Neural progenitor cell (in vitro differentiated cells): Measurements from ENCODE around the gene AANAT.

Experiments
- EZH2 ChIP-seq: fragments of 200-600 bp; sonication (generic); IDR thresholded peaks from 2 replicates; pipeline ENCODE4 v1.6.1; 2017; ENCODE audit warnings: antibody characterized with exemption, mild to moderate bottlenecking, moderate library complexity
- EZH2phosphoT487 ChIP-seq: fragments of 200-600 bp; sonication (generic); IDR thresholded peaks from 2 replicates; pipeline ENCODE4 v1.6.1; 2017; ENCODE audit warnings: antibody characterized with exemption
- TF ChIP-seq, protein P1 (sequence below): fragments of 200-600 bp; sonication (generic); IDR thresholded peaks from 2 replicates; pipeline ENCODE4 v1.5.1; 2017; ENCODE audit warnings: antibody characterized with exemption, mild to moderate bottlenecking

DNA sequence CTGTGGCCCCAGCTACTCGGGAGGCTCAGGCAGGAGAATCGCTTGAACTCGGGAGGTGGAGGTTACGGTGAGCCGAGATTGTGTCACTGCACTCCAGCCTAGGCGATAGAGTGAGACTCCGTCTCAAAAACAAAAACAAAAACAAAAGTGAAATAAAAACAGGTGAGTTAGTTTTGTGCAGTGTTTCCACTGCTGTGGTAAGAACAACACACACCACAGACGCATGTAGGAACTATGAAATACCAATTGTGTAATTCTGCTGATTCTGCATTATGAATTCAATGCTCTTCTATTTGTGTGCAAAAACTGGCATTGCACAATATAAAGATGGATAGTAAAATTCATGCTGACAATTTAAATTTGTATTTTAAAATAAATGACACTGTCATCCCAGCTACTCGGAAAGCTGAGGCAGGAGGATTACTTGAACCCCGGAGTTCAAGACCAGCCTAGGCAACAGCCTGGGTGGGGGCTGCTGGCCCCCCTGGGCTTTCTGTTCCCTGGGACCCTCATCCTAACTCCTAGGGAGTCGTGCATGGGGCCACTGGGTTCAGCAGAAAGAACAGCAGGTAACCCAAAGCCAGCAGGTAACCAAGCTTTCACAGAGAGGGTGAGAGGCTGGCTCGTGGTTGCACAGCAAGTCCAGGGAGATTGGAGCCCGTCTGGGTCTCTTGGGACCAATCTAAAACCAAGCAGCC, 44.4 kb downstream of the AANAT start:
- no peak for TF ChIP-seq EZH2
- TF ChIP-seq, protein P1, sequence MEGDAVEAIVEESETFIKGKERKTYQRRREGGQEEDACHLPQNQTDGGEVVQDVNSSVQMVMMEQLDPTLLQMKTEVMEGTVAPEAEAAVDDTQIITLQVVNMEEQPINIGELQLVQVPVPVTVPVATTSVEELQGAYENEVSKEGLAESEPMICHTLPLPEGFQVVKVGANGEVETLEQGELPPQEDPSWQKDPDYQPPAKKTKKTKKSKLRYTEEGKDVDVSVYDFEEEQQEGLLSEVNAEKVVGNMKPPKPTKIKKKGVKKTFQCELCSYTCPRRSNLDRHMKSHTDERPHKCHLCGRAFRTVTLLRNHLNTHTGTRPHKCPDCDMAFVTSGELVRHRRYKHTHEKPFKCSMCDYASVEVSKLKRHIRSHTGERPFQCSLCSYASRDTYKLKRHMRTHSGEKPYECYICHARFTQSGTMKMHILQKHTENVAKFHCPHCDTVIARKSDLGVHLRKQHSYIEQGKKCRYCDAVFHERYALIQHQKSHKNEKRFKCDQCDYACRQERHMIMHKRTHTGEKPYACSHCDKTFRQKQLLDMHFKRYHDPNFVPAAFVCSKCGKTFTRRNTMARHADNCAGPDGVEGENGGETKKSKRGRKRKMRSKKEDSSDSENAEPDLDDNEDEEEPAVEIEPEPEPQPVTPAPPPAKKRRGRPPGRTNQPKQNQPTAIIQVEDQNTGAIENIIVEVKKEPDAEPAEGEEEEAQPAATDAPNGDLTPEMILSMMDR, result no peak
- no peak for TF ChIP-seq EZH2phosphoT487
